Gastroesophageal sphincter (tissue), 4 donors: ENCODE results near the gene OR6Q1. TPM values are rescaled to one million over a fixed set of nuclear protein-coding genes. Genes with fewer than 3 reads are reported as not detected.

Experiments used
- ATAC-seq: fragments of 150-250 bp; one replicate; pipeline ENCODE4 v1.9.1; 2016; ENCODE audit warnings: mild to moderate bottlenecking, moderate library complexity
- H3K27ac ChIP-seq, 4 donors: fragments of 200-600 bp; sonication (generic) in 3 of 4; 1 replicate in 3 of 4; 2 replicates in 1 of 4; pipeline ENCODE4 v1.5.1; 2016 to 2019
- H3K27me3 ChIP-seq: fragments of 200-600 bp; sonication (generic); one replicate; pipeline ENCODE4 v1.5.1; 2019
- H3K36me3 ChIP-seq, 2 donors: fragments of 200-600 bp; sonication (generic); one replicate each; pipeline ENCODE4 v1.5.1; 2019; ENCODE audit warnings: control low read depth in 1 of 2
- H3K4me1 ChIP-seq, 3 donors: fragments of 200-600 bp; sonication (generic); 1 replicate in 2 of 3; 2 replicates in 1 of 3; pipeline ENCODE4 v1.5.1; 2016 to 2019; ENCODE audit warnings: control low read depth in 2 of 3
- H3K4me3 ChIP-seq, 2 donors: fragments of 200-600 bp; sonication (generic); one replicate each; pipeline ENCODE4 v1.5.1; 2019; ENCODE audit warnings: mild to moderate bottlenecking in 1 of 2, moderate library complexity in 1 of 2
- H3K9me3 ChIP-seq, 3 donors: fragments of 200-600 bp; sonication (generic); one replicate each; pipeline ENCODE4 v1.5.1; 2017 to 2019; ENCODE audit warnings: control low read depth in 2 of 3
- EP300 ChIP-seq: sonication (generic); formaldehyde crosslinking; IDR thresholded peaks from one replicate; pipeline ENCODE4 v1.6.1; 2017; ENCODE audit warnings: antibody characterized with exemption, mild to moderate bottlenecking
- POLR2A ChIP-seq, 2 donors: fragments of 450-650 bp; IDR thresholded peaks; one replicate each; pipeline ENCODE4 v1.6.1; 2017; ENCODE audit warnings: antibody characterized with exemption in 2 of 2, mild to moderate bottlenecking in 2 of 2, moderate library complexity in 1 of 2
- POLR2AphosphoS5 ChIP-seq: sonication (generic); formaldehyde crosslinking; IDR thresholded peaks from one replicate; pipeline ENCODE4 v1.6.1; 2017; ENCODE audit warnings: antibody characterized with exemption
- WGBS, 2 donors: methylation state at CpG; one replicate each; pipeline ENCODE4 v1.1.5; 2018; ENCODE audit warnings: low coverage in 1 of 2; 5-methylcytosine and 5-hydroxymethylcytosine counted together
- total RNA-seq, 4 donors: library from RNA; depleted of rRNA; stranded (reverse); fragments of >200 nt; gene quantifications; one replicate each; pipeline ENCODE4 v1.1.0, GENCODE V29; 2016
- TF ChIP-seq, protein P1 (sequence below), 4 experiments: fragments of 200-600 bp in 2 of 4; fragments of 450-650 bp in 2 of 4; sonication (generic) in 1 of 4; IDR thresholded peaks; one replicate each; pipeline ENCODE4 v1.5.1; 2017 to 2019; ENCODE audit warnings: antibody characterized with exemption in 4 of 4, mild to moderate bottlenecking in 2 of 4, moderate library complexity in 2 of 4

Gene OR6Q1
- total RNA-seq, 4 donors from 2014 or later = not detected

GRCh38 chr11:58000699-58001098 is 30.1 kb upstream of the OR6Q1 start:
- no peak for ATAC-seq
- H3K27me3 ChIP-seq = no peaks in the 10 kb centered on the region

GRCh38 chr11:58003036-58003435 is 27.7 kb upstream of the OR6Q1 start:
- 65 to 77% methylated on average over 2 of the region's 2 CpGs for WGBS, 2 donors
- Histone ChIP-seq H3K27me3 (no peaks in the 10 kb centered on the region), H3K4me1 (no peaks in the 10 kb centered on the region), H3K27ac (peak overlapping the region in 2 of 4 donors; percentile 20 to 24), H3K9me3 (peaks cover 0 to 7% (median 0%) of the 10 kb centered on the region in 3 donors), H3K4me3 (no peak overlapping the region), H3K36me3 (no peaks in the 10 kb centered on the region)
- ATAC-seq = no peak
- TF ChIP-seq, protein P1, sequence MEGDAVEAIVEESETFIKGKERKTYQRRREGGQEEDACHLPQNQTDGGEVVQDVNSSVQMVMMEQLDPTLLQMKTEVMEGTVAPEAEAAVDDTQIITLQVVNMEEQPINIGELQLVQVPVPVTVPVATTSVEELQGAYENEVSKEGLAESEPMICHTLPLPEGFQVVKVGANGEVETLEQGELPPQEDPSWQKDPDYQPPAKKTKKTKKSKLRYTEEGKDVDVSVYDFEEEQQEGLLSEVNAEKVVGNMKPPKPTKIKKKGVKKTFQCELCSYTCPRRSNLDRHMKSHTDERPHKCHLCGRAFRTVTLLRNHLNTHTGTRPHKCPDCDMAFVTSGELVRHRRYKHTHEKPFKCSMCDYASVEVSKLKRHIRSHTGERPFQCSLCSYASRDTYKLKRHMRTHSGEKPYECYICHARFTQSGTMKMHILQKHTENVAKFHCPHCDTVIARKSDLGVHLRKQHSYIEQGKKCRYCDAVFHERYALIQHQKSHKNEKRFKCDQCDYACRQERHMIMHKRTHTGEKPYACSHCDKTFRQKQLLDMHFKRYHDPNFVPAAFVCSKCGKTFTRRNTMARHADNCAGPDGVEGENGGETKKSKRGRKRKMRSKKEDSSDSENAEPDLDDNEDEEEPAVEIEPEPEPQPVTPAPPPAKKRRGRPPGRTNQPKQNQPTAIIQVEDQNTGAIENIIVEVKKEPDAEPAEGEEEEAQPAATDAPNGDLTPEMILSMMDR (IDR thresholded peaks at IDR 0.05) = no peak
- no peak for TF ChIP-seq EP300

More at GRCh38 chr11:58000699-58001098, 30.1 kb upstream of the OR6Q1 start:
- Histone ChIP-seq H3K27ac (no peak overlapping the region), H3K4me3 (no peak overlapping the region), H3K4me1 (no peaks in the 10 kb centered on the region), H3K36me3 (no peaks in the 10 kb centered on the region), H3K9me3 (peaks cover 0 to 7% (median 0%) of the 10 kb centered on the region in 3 donors)
- WGBS, 2 donors = 53 to 92% methylated on average over 3 to 5 of the region's 5 CpGs
- TF ChIP-seq EP300 (no peak), POLR2AphosphoS5 (no peak)
- TF ChIP-seq, protein P1 (IDR thresholded peaks at IDR 0.05) = no peak

DNA sequence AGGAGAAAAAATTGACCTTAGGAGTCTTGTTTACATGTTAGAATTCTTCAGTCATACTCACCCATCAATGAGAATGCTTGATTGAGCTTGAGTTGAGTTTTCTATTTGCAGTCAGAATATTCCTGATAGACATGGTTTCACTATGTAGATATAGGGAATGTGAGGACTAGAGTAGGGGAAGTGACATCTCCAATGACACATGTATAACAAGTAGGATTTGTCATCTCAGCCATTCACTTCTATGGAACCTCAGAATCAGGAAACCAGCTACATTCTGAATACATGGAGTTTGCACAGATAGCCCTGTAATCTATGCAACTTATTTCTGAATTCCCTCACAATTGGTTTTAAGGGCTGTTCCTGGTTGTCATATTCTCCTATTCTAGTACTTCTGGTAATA is 27.2 kb upstream of the OR6Q1 start:
- TF ChIP-seq EP300 (no peak), POLR2A (IDR thresholded peaks at IDR 0.05) (no peak), POLR2AphosphoS5 (no peak)
- TF ChIP-seq, protein P1 (IDR thresholded peaks at IDR 0.05) = no peak
- Histone ChIP-seq H3K9me3 (peaks cover 0 to 7% (median 0%) of the 10 kb centered on the region in 3 donors), H3K4me3 (no peak overlapping the region), H3K27ac (peak overlapping the region in 2 of 4 donors; percentile 20 to 24), H3K36me3 (no peaks in the 10 kb centered on the region), H3K27me3 (no peaks in the 10 kb centered on the region), H3K4me1 (no peaks in the 10 kb centered on the region)
- ATAC-seq = no peak

DNA sequence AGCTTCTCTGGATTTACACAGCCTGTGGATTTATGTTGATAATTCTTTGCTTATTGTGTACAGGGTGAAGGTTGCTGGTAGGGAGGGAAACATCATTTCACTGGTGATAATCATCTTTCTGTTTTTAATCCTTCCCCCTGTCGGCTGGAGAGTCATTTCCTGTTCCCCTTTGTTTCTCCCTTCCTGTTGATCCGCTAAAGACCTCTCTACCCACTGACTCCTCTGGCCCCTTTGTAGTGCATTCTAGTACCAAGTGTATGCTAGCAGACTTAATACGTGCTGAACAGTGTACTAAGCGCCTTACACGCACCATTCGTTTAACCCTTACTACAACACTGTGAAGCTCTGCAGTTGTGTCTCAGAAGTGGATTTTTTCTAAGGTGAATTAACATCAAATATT is 26.1 kb upstream of the OR6Q1 start:
- no peaks in the 10 kb centered on the region for H3K4me1 ChIP-seq
- 48 to 72% methylated on average over 6 of the region's 6 CpGs for WGBS, 2 donors
- no peak for ATAC-seq
- no peak for TF ChIP-seq EP300
- H3K9me3 ChIP-seq = peaks cover 0 to 7% (median 0%) of the 10 kb centered on the region in 3 donors
- peak overlapping the region in 1 of 4 donors; percentile 37 for H3K27ac ChIP-seq
- H3K36me3 ChIP-seq = no peaks in the 10 kb centered on the region
- no peaks in the 10 kb centered on the region for H3K27me3 ChIP-seq
- H3K4me3 ChIP-seq = no peak overlapping the region

DNA sequence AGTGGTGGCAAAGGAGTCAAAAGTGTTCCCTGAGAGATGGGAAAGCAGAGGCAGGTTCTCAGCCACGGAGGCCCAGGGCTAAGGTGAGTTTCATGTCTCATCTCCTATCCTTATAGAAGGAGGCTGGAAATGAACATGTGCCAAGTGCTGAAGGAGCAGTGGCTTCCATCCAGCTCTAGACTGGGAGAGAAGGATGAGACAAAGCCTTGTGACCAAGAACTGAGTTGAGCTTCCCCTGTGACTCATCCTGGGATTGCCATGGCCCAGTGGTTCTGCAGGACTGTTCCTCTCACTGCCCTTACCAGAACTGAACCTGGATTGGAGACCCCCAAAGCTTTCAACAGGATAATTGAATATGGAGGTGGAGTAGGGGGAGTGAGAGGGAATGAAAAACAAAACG is 23.8 kb upstream of the OR6Q1 start:
- no peak for ATAC-seq
- Histone ChIP-seq H3K4me1 (no peaks in the 10 kb centered on the region), H3K9me3 (no peaks in the 10 kb centered on the region), H3K27me3 (no peaks in the 10 kb centered on the region), H3K27ac (no peak overlapping the region), H3K4me3 (no peak overlapping the region), H3K36me3 (no peaks in the 10 kb centered on the region)
- 60 to 80% methylated on average over 1 of the region's 2 CpGs for WGBS, 2 donors
- TF ChIP-seq, protein P1 (IDR thresholded peaks at IDR 0.05) = no peak
- TF ChIP-seq POLR2AphosphoS5 = no peak

DNA sequence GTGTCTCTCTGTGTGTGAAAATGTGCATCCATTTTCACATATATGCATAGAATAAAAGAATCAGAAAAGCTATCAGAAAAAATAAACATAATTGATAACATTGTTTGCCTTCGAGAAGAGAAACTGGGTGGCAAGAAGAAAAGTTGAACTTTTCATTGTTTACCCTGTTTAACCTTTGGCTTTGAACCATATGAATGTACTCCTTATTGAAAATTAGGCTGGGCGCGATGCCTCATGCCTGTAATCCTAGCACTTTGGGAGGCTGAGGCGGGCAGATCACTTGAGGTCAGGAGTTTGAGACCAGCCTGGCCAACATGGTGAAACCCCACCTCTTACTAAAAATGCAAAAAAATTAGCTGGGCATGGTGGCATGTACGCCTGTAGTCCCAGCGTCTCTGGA is 19.0 kb upstream of the OR6Q1 start:
- Histone ChIP-seq H3K4me1 (no peaks in the 10 kb centered on the region), H3K27ac (no peak overlapping the region), H3K36me3 (no peaks in the 10 kb centered on the region), H3K4me3 (no peak overlapping the region), H3K9me3 (no peaks in the 10 kb centered on the region), H3K27me3 (no peaks in the 10 kb centered on the region)
- no peak for ATAC-seq
- WGBS, 2 donors = 54 to 79% methylated on average over 3 to 6 of the region's 6 CpGs
- no peak for TF ChIP-seq POLR2AphosphoS5
- no peak for TF ChIP-seq EP300
- TF ChIP-seq POLR2A (IDR thresholded peaks at IDR 0.05) = no peak
- TF ChIP-seq, protein P1 (IDR thresholded peaks at IDR 0.05) = no peak
